ENCODE results near the gene NEDD4L.

Gene NEDD4L

GRCh38 chr18:58205443-58206160 lies 161.6 kb downstream of the NEDD4L start:
- no peak for DNase-seq (ENCODE audit: low read depth in 2 of 2, low spot score in 1 of 2)

- no peak for DNase-seq (ENCODE audit: low read depth in 2 of 2, low spot score in 1 of 2)
These were observed 163.6 kb downstream of the NEDD4L start for GRCh38 chr18:58207520-58208152.

GRCh38 chr18:58208207-58208932 lies 164.3 kb downstream of the NEDD4L start:
- no peak for DNase-seq (ENCODE audit: low read depth in 2 of 2, low spot score in 1 of 2)

- DNase-seq (ENCODE audit: low read depth in 2 of 2, low spot score in 1 of 2), result no peak
These were observed 165.3 kb downstream of the NEDD4L start for GRCh38 chr18:58209326-58209725.

- DNase-seq (ENCODE audit: low read depth in 2 of 2, low spot score in 1 of 2), result no peak
These were observed 167.5 kb downstream of the NEDD4L start for GRCh38 chr18:58211510-58211909.

GRCh38 chr18:58212274-58212673 lies 168.2 kb downstream of the NEDD4L start:
- DNase-seq (ENCODE audit: low read depth in 2 of 2, low spot score in 1 of 2), result no peak

GRCh38 chr18:58213440-58213839 lies 169.4 kb downstream of the NEDD4L start:
- no peak for DNase-seq (ENCODE audit: low read depth in 2 of 2, low spot score in 1 of 2)

- DNase-seq (ENCODE audit: low read depth in 2 of 2, low spot score in 1 of 2), result no peak
These were observed 171.0 kb downstream of the NEDD4L start for GRCh38 chr18:58215011-58215410.

- DNase-seq (ENCODE audit: low read depth in 2 of 2, low spot score in 1 of 2), result no peak
These were observed 172.1 kb downstream of the NEDD4L start for GRCh38 chr18:58216071-58216481.

- DNase-seq (ENCODE audit: low read depth in 2 of 2, low spot score in 1 of 2), result no peak
These were observed 173.0 kb downstream of the NEDD4L start for GRCh38 chr18:58217052-58217451.

- DNase-seq (ENCODE audit: low read depth in 2 of 2, low spot score in 1 of 2), result no peak
These were observed 174.1 kb downstream of the NEDD4L start for GRCh38 chr18:58218117-58218516.

- no peak for DNase-seq (ENCODE audit: low read depth in 2 of 2, low spot score in 1 of 2)
These were observed 177.2 kb downstream of the NEDD4L start for GRCh38 chr18:58221060-58221725.

- no peak for DNase-seq (ENCODE audit: low read depth in 2 of 2, low spot score in 1 of 2)
These were observed 178.6 kb downstream of the NEDD4L start for GRCh38 chr18:58222432-58223125.

GRCh38 chr18:58223717-58224424 lies 179.8 kb downstream of the NEDD4L start:
- DNase-seq (ENCODE audit: low read depth in 2 of 2, low spot score in 1 of 2), result no peak

- no peak for DNase-seq (ENCODE audit: low read depth in 2 of 2, low spot score in 1 of 2)
These were observed 180.4 kb downstream of the NEDD4L start for GRCh38 chr18:58224425-58224750.

- no peak for DNase-seq (ENCODE audit: low read depth in 2 of 2, low spot score in 1 of 2)
These were observed 181.1 kb downstream of the NEDD4L start for GRCh38 chr18:58225101-58225500.

GRCh38 chr18:58226429-58226828 lies 182.4 kb downstream of the NEDD4L start:
- DNase-seq (ENCODE audit: low read depth in 2 of 2, low spot score in 1 of 2), result no peak

GRCh38 chr18:58227361-58227930 lies 183.4 kb downstream of the NEDD4L start:
- no peak for DNase-seq (ENCODE audit: low read depth in 2 of 2, low spot score in 1 of 2)

GRCh38 chr18:58228176-58228575 lies 184.2 kb downstream of the NEDD4L start:
- DNase-seq (ENCODE audit: low read depth in 2 of 2, low spot score in 1 of 2), result no peak

- DNase-seq (ENCODE audit: low read depth in 2 of 2, low spot score in 1 of 2), result no peak
These were observed 184.7 kb downstream of the NEDD4L start for GRCh38 chr18:58228762-58229161.
